Measurements from ENCODE around the gene TINAG. TPM values are rescaled to one million over a fixed set of nuclear protein-coding genes. Genes with fewer than 3 reads are reported as not detected.

The TINAG gene
- total RNA-seq, 1 donor from 2014 or later, result not detected

DNA sequence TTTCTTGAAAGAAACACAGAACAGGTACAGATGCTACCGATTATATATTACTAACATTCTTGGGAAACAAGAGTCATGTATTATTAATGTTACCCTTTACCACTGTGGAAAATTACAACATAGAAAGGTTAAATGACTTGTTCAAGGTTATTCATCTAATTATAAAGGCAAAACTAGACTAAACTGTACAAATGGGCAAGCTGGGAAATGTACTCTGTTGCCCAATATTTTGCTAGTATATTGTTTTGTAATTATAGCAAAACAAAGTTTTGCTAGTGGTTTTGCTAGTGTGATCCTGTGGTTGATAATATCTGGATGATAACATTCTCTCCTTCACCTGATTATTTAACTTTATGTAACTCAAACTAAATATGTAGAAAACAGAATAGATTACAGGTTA is 96.5 kb downstream of the TINAG start:
- TF ChIP-seq, protein P1, sequence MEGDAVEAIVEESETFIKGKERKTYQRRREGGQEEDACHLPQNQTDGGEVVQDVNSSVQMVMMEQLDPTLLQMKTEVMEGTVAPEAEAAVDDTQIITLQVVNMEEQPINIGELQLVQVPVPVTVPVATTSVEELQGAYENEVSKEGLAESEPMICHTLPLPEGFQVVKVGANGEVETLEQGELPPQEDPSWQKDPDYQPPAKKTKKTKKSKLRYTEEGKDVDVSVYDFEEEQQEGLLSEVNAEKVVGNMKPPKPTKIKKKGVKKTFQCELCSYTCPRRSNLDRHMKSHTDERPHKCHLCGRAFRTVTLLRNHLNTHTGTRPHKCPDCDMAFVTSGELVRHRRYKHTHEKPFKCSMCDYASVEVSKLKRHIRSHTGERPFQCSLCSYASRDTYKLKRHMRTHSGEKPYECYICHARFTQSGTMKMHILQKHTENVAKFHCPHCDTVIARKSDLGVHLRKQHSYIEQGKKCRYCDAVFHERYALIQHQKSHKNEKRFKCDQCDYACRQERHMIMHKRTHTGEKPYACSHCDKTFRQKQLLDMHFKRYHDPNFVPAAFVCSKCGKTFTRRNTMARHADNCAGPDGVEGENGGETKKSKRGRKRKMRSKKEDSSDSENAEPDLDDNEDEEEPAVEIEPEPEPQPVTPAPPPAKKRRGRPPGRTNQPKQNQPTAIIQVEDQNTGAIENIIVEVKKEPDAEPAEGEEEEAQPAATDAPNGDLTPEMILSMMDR (IDR thresholded peaks at IDR 0.05; ENCODE audit: insufficient read depth, low read length, severe bottlenecking), result no peak
- DNase-seq (ENCODE audit: low read depth) (no peak), FAIRE-seq (no peak)

DNA sequence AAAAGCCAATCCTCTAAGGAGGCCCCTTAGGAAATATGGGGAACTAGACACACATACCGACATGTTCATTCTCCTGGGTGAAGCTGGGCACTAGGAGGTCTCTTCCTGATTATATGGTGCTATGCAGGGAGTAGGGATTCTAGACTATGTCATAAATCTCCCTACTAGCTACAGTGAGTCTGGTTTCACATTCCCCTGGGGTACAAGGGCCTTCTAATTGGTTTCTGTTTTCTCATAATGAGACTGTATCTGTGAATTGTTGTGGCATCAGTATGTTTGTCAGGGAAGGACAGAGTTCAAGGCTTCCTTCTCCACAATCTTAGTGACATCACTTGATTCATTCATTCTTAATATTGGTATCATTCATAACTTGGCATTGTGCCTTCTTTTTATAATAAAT is 103.5 kb downstream of the TINAG start:
- TF ChIP-seq, protein P1 (IDR thresholded peaks at IDR 0.05; ENCODE audit: insufficient read depth, low read length, severe bottlenecking), result no peak
- FAIRE-seq, result no peak
- Histone ChIP-seq H3K27me3 (ENCODE audit: control insufficient read depth, insufficient read depth, low read length) (no peaks in the 10 kb centered on the region), H3K36me3 (ENCODE audit: control insufficient read depth, insufficient read depth, low read length) (no peaks in the 10 kb centered on the region), H3K4me3 (ENCODE audit: low read depth, low read length) (no peak overlapping the region)
- no peak for DNase-seq (ENCODE audit: low read depth)

More for the DNA sequence above, 96.5 kb downstream of the TINAG start:
- Histone ChIP-seq H3K27me3 (ENCODE audit: control insufficient read depth, insufficient read depth, low read length) (no peaks in the 10 kb centered on the region), H3K36me3 (ENCODE audit: control insufficient read depth, insufficient read depth, low read length) (no peaks in the 10 kb centered on the region), H3K4me3 (ENCODE audit: low read depth, low read length) (no peak overlapping the region)

DNA sequence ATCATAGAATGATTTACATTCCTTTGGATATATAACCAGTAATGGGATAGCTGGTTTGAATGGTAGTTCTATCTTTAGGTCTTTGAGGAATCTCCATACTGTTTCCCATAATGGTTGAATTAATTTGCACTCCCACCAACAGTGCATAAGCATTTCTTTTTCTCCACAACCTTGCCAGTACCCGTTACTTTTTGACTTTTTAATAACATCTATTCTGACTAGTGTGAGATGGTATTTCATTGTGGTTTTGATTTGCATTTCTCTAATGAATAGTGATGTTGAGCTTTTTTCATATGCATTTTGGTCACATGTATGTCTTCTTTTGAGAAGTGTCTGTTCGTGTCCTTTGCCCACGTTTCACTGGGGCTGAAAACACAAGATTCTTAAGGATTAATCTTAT is 107.3 kb downstream of the TINAG start:
- no peak overlapping the region for H3K4me3 ChIP-seq (ENCODE audit: low read depth, low read length)
- no peaks in the 10 kb centered on the region for H3K36me3 ChIP-seq (ENCODE audit: control insufficient read depth, insufficient read depth, low read length)
- no peak for DNase-seq (ENCODE audit: low read depth)
- no peak for FAIRE-seq
- H3K27me3 ChIP-seq (ENCODE audit: control insufficient read depth, insufficient read depth, low read length), result no peaks in the 10 kb centered on the region
- TF ChIP-seq, protein P1 (IDR thresholded peaks at IDR 0.05; ENCODE audit: insufficient read depth, low read length, severe bottlenecking), result no peak

DNA sequence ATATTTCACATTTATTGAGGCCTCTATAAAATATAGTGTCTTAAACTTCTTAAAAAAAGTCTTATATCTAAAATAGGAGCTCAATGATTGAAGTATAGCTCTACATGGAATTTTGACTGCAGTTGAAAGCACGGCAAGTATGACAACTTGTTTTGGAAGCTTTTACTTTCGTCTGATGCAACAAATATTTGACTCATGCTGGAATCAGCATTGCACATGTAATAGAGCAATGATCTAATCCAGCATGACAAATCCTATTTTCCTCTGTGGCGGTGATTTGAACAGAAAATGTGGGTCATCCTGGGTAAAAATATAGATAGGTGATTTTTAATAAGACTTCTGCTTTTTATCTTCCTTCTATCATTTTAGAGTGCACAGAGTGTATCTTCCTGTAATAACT is 111.6 kb downstream of the TINAG start:
- peak; percentile 7 for FAIRE-seq
- peak; percentile 98 for DNase-seq (ENCODE audit: low read depth)
- TF ChIP-seq, protein P1 (IDR thresholded peaks at IDR 0.05; ENCODE audit: insufficient read depth, low read length, severe bottlenecking), result no peak
- H3K36me3 ChIP-seq (ENCODE audit: control insufficient read depth, insufficient read depth, low read length), result no peaks in the 10 kb centered on the region
- no peaks in the 10 kb centered on the region for H3K27me3 ChIP-seq (ENCODE audit: control insufficient read depth, insufficient read depth, low read length)
- no peak overlapping the region for H3K4me3 ChIP-seq (ENCODE audit: low read depth, low read length)

DNA sequence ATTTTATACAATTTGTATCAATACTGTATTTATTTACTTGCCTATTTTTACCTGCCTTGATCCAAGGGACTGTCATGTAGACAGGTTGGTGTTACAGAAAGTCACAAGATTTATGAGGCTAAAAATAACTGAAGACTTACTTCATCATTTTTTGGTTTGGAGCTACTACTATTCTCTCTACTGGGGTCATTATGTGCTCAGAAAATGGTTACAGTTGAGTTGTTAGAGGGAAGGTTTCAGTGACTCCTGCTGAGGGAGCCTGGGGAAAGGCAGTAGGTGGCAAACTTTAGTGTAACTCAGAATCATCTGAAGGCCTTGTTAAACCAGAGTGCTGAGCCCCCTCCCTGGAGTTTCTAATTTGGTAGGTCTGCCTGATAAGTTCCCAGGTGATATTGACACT is 118.8 kb downstream of the TINAG start:
- Histone ChIP-seq H3K27me3 (ENCODE audit: control insufficient read depth, insufficient read depth, low read length) (no peaks in the 10 kb centered on the region), H3K4me3 (ENCODE audit: low read depth, low read length) (no peak overlapping the region), H3K36me3 (ENCODE audit: control insufficient read depth, insufficient read depth, low read length) (no peaks in the 10 kb centered on the region)
- DNase-seq (ENCODE audit: low read depth) (no peak), FAIRE-seq (no peak)
- TF ChIP-seq, protein P1 (IDR thresholded peaks at IDR 0.05; ENCODE audit: insufficient read depth, low read length, severe bottlenecking), result no peak

DNA sequence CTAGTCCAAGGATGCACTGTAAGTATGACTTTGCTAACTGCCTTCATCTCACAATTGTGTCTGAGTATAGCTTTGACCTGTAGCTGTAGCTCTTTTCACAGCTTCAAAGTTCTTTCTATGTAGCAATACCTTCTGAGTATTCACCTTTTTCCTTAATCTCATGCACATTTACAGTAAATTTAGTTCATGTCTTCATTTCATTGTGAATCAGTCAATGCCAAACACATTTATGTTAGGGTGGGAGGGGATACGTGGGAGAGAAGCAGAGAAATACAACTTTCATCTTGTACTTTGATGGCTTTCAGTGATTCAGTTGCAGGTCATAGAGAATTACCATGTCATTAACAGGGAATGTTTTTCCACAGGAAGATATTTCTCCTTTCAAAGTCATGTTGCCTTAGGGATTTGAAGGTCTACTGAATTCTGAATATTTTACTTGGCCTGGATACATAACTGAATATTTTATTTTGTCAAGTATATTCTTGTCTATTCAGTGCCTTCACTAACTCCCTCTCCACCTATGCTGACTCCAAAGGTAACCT is 119.2 kb downstream of the TINAG start:
- TF ChIP-seq, protein P1 (IDR thresholded peaks at IDR 0.05; ENCODE audit: insufficient read depth, low read length, severe bottlenecking), result no peak
- no peaks in the 10 kb centered on the region for H3K27me3 ChIP-seq (ENCODE audit: control insufficient read depth, insufficient read depth, low read length)
- no peaks in the 10 kb centered on the region for H3K36me3 ChIP-seq (ENCODE audit: control insufficient read depth, insufficient read depth, low read length)
- no peak overlapping the region for H3K4me3 ChIP-seq (ENCODE audit: low read depth, low read length)
- DNase-seq (ENCODE audit: low read depth) (peak; percentile 46), FAIRE-seq (no peak)
